Epithelial cell of proximal tubule (primary cell): Measurements from ENCODE around the gene OR51F1. TPM values are rescaled to one million over a fixed set of nuclear protein-coding genes. Genes with fewer than 3 reads are reported as not detected.
"Not testable (repeated sequence)": the region's sequence is repeated elsewhere in the genome, so short reads cannot be mapped to it uniquely, and the experiment has no call there.

Experiments
- DNase-seq: peaks from one replicate; pipeline ENCODE4 v3.0.0-alpha.2; 2011; ENCODE audit warnings: low read depth
- H3K4me3 ChIP-seq: 2 replicates; pipeline ENCODE4 v1.5.1; 2011; ENCODE audit warnings: low read depth, mild to moderate bottlenecking, low read length
- total RNA-seq: library from RNA; depleted of rRNA; stranded (reverse); fragments of >200 nt; gene quantifications from 2 replicates; pipeline ENCODE4 v1.2.3, GENCODE V29; 2015
- TF ChIP-seq, protein P1 (sequence below): conservative IDR thresholded peaks from 2 replicates; pipeline ENCODE4 v1.5.1; 2012; ENCODE audit warnings: low read depth, mild to moderate bottlenecking, low read length

OR51F1 gene
- total RNA-seq, 1 donor from 2014 or later = not detected

DNA sequence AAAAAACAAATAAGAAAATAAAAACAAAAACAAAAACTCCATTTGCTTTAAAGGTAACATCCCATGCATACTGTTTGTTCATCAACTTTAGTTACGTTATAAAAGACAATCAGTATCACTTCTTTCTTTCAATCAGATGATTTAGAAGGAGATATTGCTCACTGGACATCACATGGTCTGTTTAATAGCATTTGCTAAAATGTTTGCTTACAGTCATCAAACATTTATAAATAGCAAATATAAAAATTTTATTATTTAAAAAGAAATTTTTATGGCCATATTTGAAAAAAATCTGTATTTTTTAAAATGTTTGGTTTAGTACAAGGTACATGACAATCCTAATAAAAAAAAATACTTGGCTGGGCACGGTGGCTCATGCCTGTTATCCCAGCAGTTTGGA is 42.6 kb downstream of the OR51F1 start:
- TF ChIP-seq, protein P1, sequence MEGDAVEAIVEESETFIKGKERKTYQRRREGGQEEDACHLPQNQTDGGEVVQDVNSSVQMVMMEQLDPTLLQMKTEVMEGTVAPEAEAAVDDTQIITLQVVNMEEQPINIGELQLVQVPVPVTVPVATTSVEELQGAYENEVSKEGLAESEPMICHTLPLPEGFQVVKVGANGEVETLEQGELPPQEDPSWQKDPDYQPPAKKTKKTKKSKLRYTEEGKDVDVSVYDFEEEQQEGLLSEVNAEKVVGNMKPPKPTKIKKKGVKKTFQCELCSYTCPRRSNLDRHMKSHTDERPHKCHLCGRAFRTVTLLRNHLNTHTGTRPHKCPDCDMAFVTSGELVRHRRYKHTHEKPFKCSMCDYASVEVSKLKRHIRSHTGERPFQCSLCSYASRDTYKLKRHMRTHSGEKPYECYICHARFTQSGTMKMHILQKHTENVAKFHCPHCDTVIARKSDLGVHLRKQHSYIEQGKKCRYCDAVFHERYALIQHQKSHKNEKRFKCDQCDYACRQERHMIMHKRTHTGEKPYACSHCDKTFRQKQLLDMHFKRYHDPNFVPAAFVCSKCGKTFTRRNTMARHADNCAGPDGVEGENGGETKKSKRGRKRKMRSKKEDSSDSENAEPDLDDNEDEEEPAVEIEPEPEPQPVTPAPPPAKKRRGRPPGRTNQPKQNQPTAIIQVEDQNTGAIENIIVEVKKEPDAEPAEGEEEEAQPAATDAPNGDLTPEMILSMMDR = no peak

DNA sequence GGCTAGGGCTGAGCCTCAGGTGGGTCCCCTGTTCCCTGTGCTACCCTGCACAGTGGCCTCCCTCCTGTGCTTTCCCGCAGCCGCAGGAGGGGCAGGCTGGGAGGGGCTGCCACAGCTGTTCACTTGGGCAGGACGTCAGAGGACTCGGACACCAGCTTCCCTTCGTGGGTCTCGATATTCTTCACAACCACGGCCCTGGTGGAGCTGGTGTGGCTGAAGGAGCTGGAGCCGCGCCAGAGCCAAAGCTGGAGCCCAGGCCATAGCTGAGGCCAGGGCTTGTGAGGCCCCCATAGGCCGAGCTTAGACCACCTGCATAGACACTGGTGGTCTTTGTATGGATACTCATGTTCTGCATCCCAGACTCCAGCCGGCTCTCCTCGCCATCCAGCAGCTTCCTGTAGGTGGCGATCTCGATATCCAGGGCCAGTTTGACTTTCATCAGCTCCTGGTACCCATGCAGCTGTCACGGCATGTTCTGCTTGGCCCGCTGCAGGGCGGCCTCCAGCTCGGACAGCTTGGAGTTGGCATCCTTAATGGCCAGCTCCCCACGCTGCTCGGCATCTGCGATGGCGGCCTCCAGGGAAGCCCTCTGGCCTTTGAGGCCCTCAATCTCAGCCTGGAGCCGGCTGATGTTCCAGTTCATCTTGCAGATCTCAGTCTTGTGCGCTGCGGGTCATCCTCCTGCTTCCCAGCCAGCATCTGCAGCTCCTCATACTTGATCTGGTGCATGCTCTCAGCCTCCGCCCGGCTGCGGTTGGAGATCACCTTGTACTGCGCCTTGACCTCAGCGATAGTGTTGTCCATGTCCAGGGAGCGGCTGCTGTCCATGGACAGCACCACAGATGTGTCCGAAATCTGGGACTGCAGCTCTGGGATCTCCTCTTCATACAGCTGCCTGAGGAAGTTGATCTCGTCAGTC is 46.9 kb downstream of the OR51F1 start:
- not testable (repeated sequence) for DNase-seq, H3K4me3 ChIP-seq

More for the DNA sequence above, 42.6 kb downstream of the OR51F1 start:
- no peak overlapping the region for H3K4me3 ChIP-seq
- no peak for DNase-seq

Other genes with a start within 250 kb of the OR51F1 start
- gene OR52M1, start 224.7 kb downstream of the OR51F1 start, total RNA-seq = not detected in 2 replicates
- not detected in 2 replicates for gene OR52I2, start 188.2 kb downstream of the OR51F1 start, total RNA-seq
- gene OR52I1, start 175.9 kb downstream of the OR51F1 start, total RNA-seq = not detected in 2 replicates
- gene TRIM68, start 161.7 kb downstream of the OR51F1 start, total RNA-seq = 7.9 and 8.5 TPM in 2 replicates
- not detected in 2 replicates for gene OR51D1, start 132.5 kb downstream of the OR51F1 start, total RNA-seq
- not detected in 2 replicates for gene OR51E1, start 126.0 kb downstream of the OR51F1 start, total RNA-seq
- gene OR51E2, start 72.1 kb downstream of the OR51F1 start, total RNA-seq = not detected in 2 replicates
- not detected in 2 replicates for gene MMP26, start 65.2 kb downstream of the OR51F1 start, total RNA-seq
- gene OR52R1, start 34.4 kb upstream of the OR51F1 start, total RNA-seq = not detected in 2 replicates
- gene OR51F2, start 51.4 kb upstream of the OR51F1 start, total RNA-seq = not detected in 2 replicates
- gene OR51S1, start 79.3 kb upstream of the OR51F1 start, total RNA-seq = not detected in 2 replicates
- gene OR51T1, start 112.0 kb upstream of the OR51F1 start, total RNA-seq = not detected in 2 replicates
- not detected in 2 replicates for gene OR51A7, start 133.8 kb upstream of the OR51F1 start, total RNA-seq
- gene OR51G2, start 149.4 kb upstream of the OR51F1 start, total RNA-seq = not detected in 2 replicates
- not detected in 2 replicates for gene OR51G1, start 154.4 kb upstream of the OR51F1 start, total RNA-seq
- not detected in 2 replicates for gene OR51A4, start 177.7 kb upstream of the OR51F1 start, total RNA-seq
- not detected in 2 replicates for gene OR51A2, start 185.8 kb upstream of the OR51F1 start, total RNA-seq
- not detected in 2 replicates for gene OR51L1, start 224.9 kb upstream of the OR51F1 start, total RNA-seq